Stimulated activated CD4-positive, alpha-beta T cell treated with anti-CD3 and anti-CD28 coated beads, Interleukin-2, amount 100 ng/mL, for 24 hours (primary cell): ENCODE results near the gene FXYD5.

Source experiments
- DNase-seq, 2 donors: peaks; one replicate each; pipeline ENCODE4 v3.0.0-alpha.2; 2020

FXYD5 gene

DNA sequence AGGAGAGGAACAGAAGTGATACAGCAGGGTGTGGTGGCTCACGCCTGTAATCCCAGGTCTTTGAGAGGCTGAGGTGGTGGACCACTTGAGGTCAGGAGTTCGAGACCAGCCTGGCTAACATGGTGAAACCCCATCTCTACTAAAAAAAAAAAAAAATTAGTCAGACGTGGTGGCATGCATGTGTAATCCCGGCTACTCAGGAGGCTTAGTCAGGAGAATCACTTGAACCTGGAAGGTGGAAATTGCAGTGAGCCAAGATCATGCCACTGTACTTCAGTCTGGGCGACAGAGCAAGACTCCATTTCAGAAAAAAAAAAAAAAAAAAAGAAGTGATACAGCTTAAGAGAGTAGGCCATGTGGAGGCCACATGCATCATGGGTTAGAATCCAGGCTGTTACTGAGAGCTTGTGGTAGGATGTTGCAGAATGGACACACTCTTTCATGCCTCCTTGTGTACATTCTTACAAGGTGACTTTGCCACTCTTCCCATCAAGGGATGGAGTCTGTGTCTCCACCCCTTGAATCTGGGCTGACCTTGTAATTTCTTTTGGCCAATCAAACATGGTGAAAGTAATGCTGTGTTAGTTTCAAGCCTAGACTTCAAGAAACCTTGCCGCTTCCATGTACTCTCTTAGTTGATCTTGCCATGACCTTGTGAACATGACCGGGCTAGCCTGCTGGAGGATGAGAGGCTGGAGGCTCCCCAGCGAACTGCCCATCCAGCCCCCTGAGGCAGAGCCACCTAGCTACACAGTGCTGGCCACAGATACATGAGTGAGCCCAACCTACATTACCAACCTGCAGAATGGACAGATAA lies 61.7 kb downstream of the FXYD5 start:
- DNase-seq: no peak

DNA sequence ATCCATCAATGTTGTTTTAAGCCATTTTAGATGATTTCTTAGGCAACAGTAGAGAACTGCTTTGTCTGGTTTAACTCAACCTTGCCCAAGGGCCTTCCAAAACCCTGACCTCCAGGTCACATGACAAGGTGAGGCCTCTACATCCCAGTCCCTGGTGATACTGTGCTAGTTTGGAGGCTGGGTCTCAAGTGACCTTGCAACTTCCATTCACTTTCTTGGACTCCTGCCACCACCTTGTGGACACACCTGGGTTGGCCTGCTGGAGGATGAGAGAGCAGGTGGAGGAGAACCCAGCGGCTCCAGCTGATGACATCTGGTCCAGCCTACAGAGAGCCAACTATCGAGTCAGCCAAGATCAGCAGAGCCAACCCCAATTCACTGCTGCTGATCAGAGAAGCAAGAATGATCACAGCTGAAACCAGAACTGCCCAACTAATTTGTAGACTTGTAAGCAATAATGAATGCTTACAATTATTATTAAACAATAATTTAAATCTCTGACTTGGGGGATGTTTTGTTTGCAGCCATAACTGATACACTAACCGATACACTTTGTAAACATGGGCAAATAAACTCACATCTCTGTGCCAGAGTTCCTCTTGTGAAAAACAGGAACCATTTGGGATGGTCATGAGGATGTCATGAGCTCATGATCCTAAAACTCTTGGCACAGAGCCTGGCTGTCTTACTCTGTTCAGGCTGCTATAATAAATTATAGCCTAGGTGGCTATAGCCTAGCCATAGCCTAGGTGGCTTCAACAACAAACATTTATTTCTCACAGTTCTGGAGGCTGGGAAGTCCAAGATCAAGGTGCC lies 62.5 kb downstream of the FXYD5 start:
- peak; percentile 32 to 34 for DNase-seq

DNA sequence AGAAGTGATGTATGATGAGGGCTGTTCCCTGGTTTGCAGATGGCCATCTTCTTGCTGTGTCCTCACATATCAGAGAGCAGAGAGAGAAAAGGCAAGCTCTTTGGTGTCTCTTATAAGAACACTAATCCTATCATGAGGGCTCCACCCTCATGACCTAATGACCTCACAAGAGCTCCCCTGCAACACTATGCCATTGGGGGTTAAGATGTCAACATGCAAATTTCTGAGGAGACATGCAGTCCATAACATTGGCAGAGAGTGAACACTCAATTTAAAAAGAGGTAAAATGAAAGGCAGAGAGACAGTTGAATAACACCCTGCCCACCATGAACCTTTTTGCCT lies 63.1 kb downstream of the FXYD5 start:
- no peak for DNase-seq

DNA sequence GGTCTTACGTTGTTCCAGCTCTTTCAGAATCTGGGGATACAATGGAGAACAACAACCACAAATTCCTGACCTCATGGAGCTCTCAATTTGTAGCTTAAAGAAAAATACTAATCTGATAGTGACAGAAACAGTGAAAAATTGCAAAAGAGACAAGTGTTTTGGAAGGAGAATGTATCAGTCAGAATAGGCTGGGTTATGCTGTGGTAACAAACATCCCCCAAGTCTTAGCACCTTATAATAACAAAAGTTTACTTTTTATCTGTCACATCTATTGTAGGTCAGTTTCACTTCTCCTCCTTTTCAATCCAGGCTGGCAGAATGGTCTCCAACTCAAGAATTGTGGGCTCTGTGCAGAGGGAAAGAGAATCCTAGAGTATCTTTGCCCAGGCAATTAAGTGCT lies 64.5 kb downstream of the FXYD5 start:
- no peak for DNase-seq
